Right atrium auricular region (tissue), 2 donors: ENCODE data around the gene CTDSPL. TPM values are rescaled to one million over a fixed set of nuclear protein-coding genes. Genes with fewer than 3 reads are reported as not detected.

Experiments
- DNase-seq: peaks from one replicate; pipeline ENCODE4 v3.0.0-alpha.2; 2019; ENCODE audit warnings: low spot score
- H3K27ac ChIP-seq, 2 donors: fragments of 200-600 bp; sonication (generic); 1 replicate in 1 of 2; 2 replicates in 1 of 2; pipeline ENCODE4 v1.5.1; 2016 to 2019
- H3K27me3 ChIP-seq, 2 donors: fragments of 200-600 bp; sonication (generic); one replicate each; pipeline versions ENCODE4 v1.5.1 to v1.6.0; 2017 to 2019
- H3K36me3 ChIP-seq: fragments of 200-600 bp; sonication (generic); one replicate; pipeline ENCODE4 v1.5.1; 2016
- H3K4me1 ChIP-seq, 2 donors: fragments of 200-600 bp; sonication (generic); one replicate each; pipeline versions ENCODE4 v1.5.1 to v1.6.0; 2017 to 2019
- H3K4me3 ChIP-seq, 2 donors: fragments of 200-600 bp; sonication (generic); 1 replicate in 1 of 2; 2 replicates in 1 of 2; pipeline ENCODE4 v1.5.1; 2017 to 2019; ENCODE audit warnings: mild to moderate bottlenecking in 1 of 2, moderate library complexity in 1 of 2
- H3K9me3 ChIP-seq, 2 donors: fragments of 200-600 bp; sonication (generic); one replicate each; pipeline ENCODE4 v1.5.1; 2019
- CTCF ChIP-seq, 2 donors: fragments of 200-600 bp; sonication (generic); IDR thresholded peaks; one replicate each; pipeline ENCODE4 v1.5.1; 2019; ENCODE audit warnings: antibody characterized with exemption in 2 of 2
- total RNA-seq, 2 donors: library from RNA; depleted of rRNA; stranded (reverse); fragments of >200 nt; gene quantifications; one replicate each; pipeline ENCODE4 v1.1.0, GENCODE V29; 2016

Gene CTDSPL
- total RNA-seq, 2 donors from 2014 or later = 35.1 to 58.4 TPM

DNA sequence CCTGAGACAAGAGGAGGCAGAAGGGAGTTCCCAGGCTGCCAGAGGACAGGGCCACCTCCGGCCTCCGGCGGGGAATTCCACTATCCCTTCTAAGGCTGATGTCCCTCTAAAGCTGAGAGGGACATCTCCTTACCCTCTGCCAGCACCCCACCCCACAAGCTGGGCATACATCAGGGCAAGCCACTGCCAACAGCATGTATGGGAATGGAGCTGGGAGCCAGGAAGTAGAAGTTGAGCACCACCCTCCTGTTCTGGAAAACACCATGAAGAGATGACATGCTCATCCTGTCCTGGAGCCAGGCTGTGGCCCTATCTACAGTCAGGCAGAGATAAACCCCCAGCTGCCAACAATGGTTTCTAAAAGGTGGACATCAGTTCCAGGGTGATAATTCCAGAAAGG is 160.6 kb downstream of the CTDSPL start:
- H3K4me1 ChIP-seq = peaks cover 0 to 26% of the 10 kb centered on the region in 2 donors
- DNase-seq = no peak
- H3K9me3 ChIP-seq = no peaks in the 10 kb centered on the region
- no peak overlapping the region for H3K4me3 ChIP-seq
- no peak for TF ChIP-seq CTCF (IDR thresholded peaks at IDR 0.05)
- no peak overlapping the region for H3K27ac ChIP-seq
- no peaks in the 10 kb centered on the region for H3K27me3 ChIP-seq
- peaks cover 16% of the 10 kb centered on the region for H3K36me3 ChIP-seq

- Histone ChIP-seq H3K4me3 (no peak overlapping the region), H3K9me3 (no peaks in the 10 kb centered on the region), H3K27me3 (no peaks in the 10 kb centered on the region), H3K4me1 (peaks cover 0 to 26% of the 10 kb centered on the region in 2 donors), H3K36me3 (peaks cover 13% of the 10 kb centered on the region), H3K27ac (peak overlapping the region; percentile 92 to 95)
- TF ChIP-seq CTCF (IDR thresholded peaks at IDR 0.05) = no peak
- no peak for DNase-seq
Observed at GRCh38 chr3:38022896-38023709, 161.4 kb downstream of the CTDSPL start.

DNA sequence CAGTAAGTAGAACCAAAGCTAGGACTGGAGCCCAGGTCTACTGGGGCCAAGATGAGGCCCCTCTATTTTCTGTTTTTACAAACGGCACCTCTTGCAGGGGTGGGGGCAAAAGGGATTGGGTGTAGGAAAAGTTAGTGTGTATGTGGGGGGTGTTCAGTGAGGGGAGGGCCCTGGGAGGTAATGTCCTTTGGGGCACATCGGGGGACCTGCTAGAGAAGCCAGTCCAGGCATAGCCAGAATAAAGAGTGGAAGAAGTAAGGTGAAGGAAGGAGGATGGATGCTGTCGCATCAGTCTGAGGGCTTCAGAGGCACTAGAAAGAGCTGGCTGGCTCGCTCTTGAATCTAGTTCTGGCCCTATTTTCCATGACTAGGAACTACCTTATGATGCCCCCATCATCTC is 165.2 kb downstream of the CTDSPL start:
- Histone ChIP-seq H3K27me3 (no peaks in the 10 kb centered on the region), H3K27ac (no peak overlapping the region), H3K36me3 (no peaks in the 10 kb centered on the region), H3K9me3 (no peaks in the 10 kb centered on the region), H3K4me1 (peaks cover 0 to 53% of the 10 kb centered on the region in 2 donors), H3K4me3 (no peak overlapping the region)
- TF ChIP-seq CTCF (IDR thresholded peaks at IDR 0.05) = no peak
- no peak for DNase-seq

GRCh38 chr3:38027466-38028465 is 166.1 kb downstream of the CTDSPL start:
- Histone ChIP-seq H3K36me3 (no peaks in the 10 kb centered on the region), H3K27ac (peak overlapping the region; percentile 85 to 90), H3K27me3 (no peaks in the 10 kb centered on the region), H3K9me3 (no peaks in the 10 kb centered on the region), H3K4me1 (peaks cover 0 to 51% of the 10 kb centered on the region in 2 donors), H3K4me3 (no peak overlapping the region)
- no peak for TF ChIP-seq CTCF (IDR thresholded peaks at IDR 0.05)
- DNase-seq = no peak

DNA sequence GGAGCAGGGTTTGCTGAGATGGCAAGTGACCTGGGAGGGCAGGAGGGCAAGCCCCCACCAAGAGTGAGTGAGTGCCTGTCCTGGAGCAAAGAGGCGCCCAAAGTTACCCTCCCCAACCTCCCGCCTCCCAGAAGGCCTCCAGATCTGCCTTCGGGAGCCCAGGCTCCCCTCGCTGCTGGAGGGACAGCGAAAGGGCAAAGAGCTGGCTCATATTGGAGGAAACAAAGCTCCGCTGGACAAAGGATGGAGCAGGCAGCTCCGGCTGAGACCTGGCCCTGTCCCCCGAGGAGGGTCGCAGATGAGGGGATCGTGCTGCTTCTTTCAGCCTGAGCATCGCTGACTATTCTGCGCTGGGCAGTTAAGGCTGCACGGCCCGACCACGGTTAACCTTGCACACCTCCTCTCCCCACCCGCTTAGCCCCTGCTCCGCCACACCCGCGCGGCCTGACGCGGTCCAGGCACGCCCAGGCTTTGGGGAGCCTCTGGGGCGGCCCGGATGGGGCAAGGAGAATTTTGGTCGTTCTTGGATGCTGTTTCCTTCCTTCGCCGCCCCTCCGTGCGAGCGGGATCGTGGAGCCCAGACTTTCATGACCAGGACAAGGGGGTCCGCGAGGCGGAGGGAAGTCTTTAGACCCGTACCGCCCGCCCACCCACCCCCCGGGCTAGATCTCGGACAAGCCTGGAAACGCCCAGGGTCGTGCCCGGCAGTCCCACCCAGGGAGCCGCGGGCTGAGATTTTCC is 167.1 kb downstream of the CTDSPL start:
- Histone ChIP-seq H3K9me3 (no peaks in the 10 kb centered on the region), H3K27me3 (no peaks in the 10 kb centered on the region), H3K27ac (peak overlapping the region; percentile 85 to 90), H3K4me3 (peak overlapping the region; percentile 50 to 83), H3K4me1 (peaks cover 0 to 41% of the 10 kb centered on the region in 2 donors), H3K36me3 (no peaks in the 10 kb centered on the region)
- TF ChIP-seq CTCF (IDR thresholded peaks at IDR 0.05) = no peak
- no peak for DNase-seq
